ENCODE measurements around the gene KRTAP22-2.

DNA sequence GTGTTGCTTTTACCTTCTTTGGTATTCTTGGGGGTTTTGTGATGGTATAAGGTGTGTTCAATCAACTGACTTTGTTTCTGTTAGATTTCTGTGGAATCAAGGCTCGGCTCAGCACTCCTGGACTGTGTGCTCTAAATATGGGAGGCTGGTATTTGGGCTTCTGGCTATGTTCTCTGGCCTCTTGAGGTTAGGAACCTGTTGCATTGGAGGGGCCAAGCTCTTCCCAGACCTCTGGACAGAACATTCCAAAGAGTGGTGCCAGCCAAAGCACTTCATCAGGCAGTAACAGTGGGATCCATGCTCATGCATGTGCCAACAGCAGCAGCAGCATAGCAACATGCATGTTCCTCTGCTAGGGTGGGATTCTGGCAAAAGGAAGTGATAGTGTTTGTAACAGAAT lies 37.4 kb downstream of the KRTAP22-2 start:
- TF ChIP-seq POLR2A (IDR thresholded peaks at IDR 0.05; ENCODE audit: low read depth, low read length) (no peak), POLR2AphosphoS5 (IDR thresholded peaks at IDR 0.05; ENCODE audit: low read depth, low read length) (no peak), TAF1 (IDR thresholded peaks at IDR 0.05; ENCODE audit: low read depth, low read length) (no peak), POU2F2 (IDR thresholded peaks at IDR 0.05; ENCODE audit: low read depth, low read length) (no peak)
